HFFc6 (cell line): ENCODE results near the gene SOS2. TPM values are rescaled to one million over a fixed set of nuclear protein-coding genes. Genes with fewer than 3 reads are reported as not detected.
A peak's percentile ranks its signal among the peaks of the same experiment; 100 is the strongest.

Experiments used
- DNase-seq: peaks from one replicate; pipeline ENCODE4 v3.0.0-alpha.2; 2018
- H3K27ac Mint-ChIP-seq: 2 replicates; pipeline ENCODE4 v1.8.0; 2020; ENCODE audit warnings: mild to moderate bottlenecking, mixed read lengths
- H3K27me3 Mint-ChIP-seq: 2 replicates; pipeline ENCODE4 v1.8.0; 2021; ENCODE audit warnings: mild to moderate bottlenecking, moderate library complexity, mixed read lengths; ENCODE audit not compliant: insufficient read depth
- H3K36me3 Mint-ChIP-seq: 2 replicates; pipeline ENCODE4 v1.8.0; 2021; ENCODE audit warnings: low read depth, mixed read lengths
- H3K4me1 Mint-ChIP-seq: 2 replicates; pipeline ENCODE4 v1.8.0; 2020; ENCODE audit warnings: low read depth, mixed read lengths
- H3K4me3 Mint-ChIP-seq: 2 replicates; pipeline ENCODE4 v1.8.0; 2020; ENCODE audit warnings: mild to moderate bottlenecking, moderate library complexity, mixed read lengths
- H3K9me3 Mint-ChIP-seq: 2 replicates; pipeline ENCODE4 v1.8.0; 2020; ENCODE audit warnings: mild to moderate bottlenecking, mixed read lengths
- total RNA-seq, 6 experiments: library from RNA; stranded (reverse); fragmentation: NEBNext Ultra II Directional; extraction: Animal tissue kit (Norgen Biotek cat#: 25700); gene quantifications; 2 replicates in 1 of 6; 3 replicates in 5 of 6; pipeline ENCODE4 v1.2.3, GENCODE V29; 2021
- TF ChIP-seq, protein P1 (sequence below): fragments of 200-600 bp; sonication (generic); IDR thresholded peaks from 2 replicates; pipeline ENCODE4 v1.5.0; 2021; ENCODE audit warnings: antibody characterized with exemption, mild to moderate bottlenecking

The SOS2 gene
- total RNA-seq, 6 experiments from 2014 or later = 11.8 to 14.5 (median 13.3) TPM

- peaks cover 5% of the 10 kb centered on the region for H3K36me3 Mint-ChIP-seq
- H3K4me1 Mint-ChIP-seq = peaks cover 41% of the 10 kb centered on the region
- no peak overlapping the region; the same call in 1 of the 2 replicates for H3K27ac Mint-ChIP-seq
- DNase-seq = no peak
- TF ChIP-seq, protein P1, sequence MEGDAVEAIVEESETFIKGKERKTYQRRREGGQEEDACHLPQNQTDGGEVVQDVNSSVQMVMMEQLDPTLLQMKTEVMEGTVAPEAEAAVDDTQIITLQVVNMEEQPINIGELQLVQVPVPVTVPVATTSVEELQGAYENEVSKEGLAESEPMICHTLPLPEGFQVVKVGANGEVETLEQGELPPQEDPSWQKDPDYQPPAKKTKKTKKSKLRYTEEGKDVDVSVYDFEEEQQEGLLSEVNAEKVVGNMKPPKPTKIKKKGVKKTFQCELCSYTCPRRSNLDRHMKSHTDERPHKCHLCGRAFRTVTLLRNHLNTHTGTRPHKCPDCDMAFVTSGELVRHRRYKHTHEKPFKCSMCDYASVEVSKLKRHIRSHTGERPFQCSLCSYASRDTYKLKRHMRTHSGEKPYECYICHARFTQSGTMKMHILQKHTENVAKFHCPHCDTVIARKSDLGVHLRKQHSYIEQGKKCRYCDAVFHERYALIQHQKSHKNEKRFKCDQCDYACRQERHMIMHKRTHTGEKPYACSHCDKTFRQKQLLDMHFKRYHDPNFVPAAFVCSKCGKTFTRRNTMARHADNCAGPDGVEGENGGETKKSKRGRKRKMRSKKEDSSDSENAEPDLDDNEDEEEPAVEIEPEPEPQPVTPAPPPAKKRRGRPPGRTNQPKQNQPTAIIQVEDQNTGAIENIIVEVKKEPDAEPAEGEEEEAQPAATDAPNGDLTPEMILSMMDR = no peak
- no peaks in the 10 kb centered on the region for H3K9me3 Mint-ChIP-seq
- H3K4me3 Mint-ChIP-seq = no peak overlapping the region
- no peaks in the 10 kb centered on the region; the same call in 1 of the 2 replicates for H3K27me3 Mint-ChIP-seq
These were observed 12.9 kb downstream of the SOS2 start for GRCh38 chr14:50218501-50218900.

GRCh38 chr14:50215416-50215815, 16.0 kb downstream of the SOS2 start:
- Mint-ChIP-seq H3K36me3 (peaks cover 5% of the 10 kb centered on the region), H3K4me3 (no peak overlapping the region)
- TF ChIP-seq, protein P1 = no peak

GRCh38 chr14:50213795-50214194, 17.6 kb downstream of the SOS2 start:
- no peak overlapping the region for H3K4me3 Mint-ChIP-seq
- TF ChIP-seq, protein P1 = no peak
- H3K4me1 Mint-ChIP-seq = peaks cover 23% of the 10 kb centered on the region
- DNase-seq = no peak
- no peaks in the 10 kb centered on the region for H3K9me3 Mint-ChIP-seq
- H3K27me3 Mint-ChIP-seq = no peaks in the 10 kb centered on the region
- H3K27ac Mint-ChIP-seq = no peak overlapping the region
- H3K36me3 Mint-ChIP-seq = no peaks in the 10 kb centered on the region

More at GRCh38 chr14:50215416-50215815, 16.0 kb downstream of the SOS2 start:
- Mint-ChIP-seq H3K27me3 (no peaks in the 10 kb centered on the region; the same call in 1 of the 2 replicates), H3K27ac (no peak overlapping the region), H3K4me1 (peaks cover 30% of the 10 kb centered on the region), H3K9me3 (no peaks in the 10 kb centered on the region)
- no peak for DNase-seq

DNA sequence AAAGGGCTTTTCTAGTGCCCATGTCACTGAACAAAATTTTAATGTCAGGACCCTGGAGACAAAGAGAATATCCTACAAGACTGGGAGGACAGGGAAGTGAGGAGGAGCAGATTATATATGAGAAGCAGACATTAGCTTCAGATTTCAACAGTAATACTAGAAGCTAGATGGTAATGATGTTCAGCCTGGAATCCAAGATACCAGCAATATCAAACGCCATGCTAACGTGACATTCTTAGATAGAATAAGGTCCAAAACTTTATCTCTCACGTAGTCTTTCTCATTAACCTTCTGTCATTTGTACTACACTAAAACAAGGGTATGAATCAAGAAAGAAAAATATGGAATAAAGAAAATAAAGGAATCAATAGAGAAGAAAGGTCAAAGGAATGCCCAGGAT, 18.7 kb downstream of the SOS2 start:
- Mint-ChIP-seq H3K27ac (peak overlapping the region; percentile 44), H3K36me3 (no peaks in the 10 kb centered on the region), H3K9me3 (no peaks in the 10 kb centered on the region), H3K4me1 (peaks cover 16% of the 10 kb centered on the region), H3K4me3 (no peak overlapping the region), H3K27me3 (no peaks in the 10 kb centered on the region; the same call in 1 of the 2 replicates)
- TF ChIP-seq, protein P1 = no peak
- no peak for DNase-seq

GRCh38 chr14:50210074-50210473, 21.3 kb downstream of the SOS2 start:
- Mint-ChIP-seq H3K27me3 (no peaks in the 10 kb centered on the region; the same call in 1 of the 2 replicates), H3K4me1 (peaks cover 11% of the 10 kb centered on the region), H3K27ac (no peak overlapping the region), H3K36me3 (no peaks in the 10 kb centered on the region), H3K4me3 (no peak overlapping the region), H3K9me3 (no peaks in the 10 kb centered on the region)
- no peak for DNase-seq
- TF ChIP-seq, protein P1 = no peak

- DNase-seq = no peak
- TF ChIP-seq, protein P1 = no peak
- H3K4me1 Mint-ChIP-seq = no peaks in the 10 kb centered on the region
- H3K9me3 Mint-ChIP-seq = no peaks in the 10 kb centered on the region
- no peaks in the 10 kb centered on the region; the same call in 1 of the 2 replicates for H3K27me3 Mint-ChIP-seq
- H3K36me3 Mint-ChIP-seq = no peaks in the 10 kb centered on the region
- no peak overlapping the region for H3K27ac Mint-ChIP-seq
- H3K4me3 Mint-ChIP-seq = no peak overlapping the region
These were observed 32.9 kb downstream of the SOS2 start for GRCh38 chr14:50198499-50198898.
